ENCODE data around the gene PLEKHA8. TPM values are rescaled to one million over a fixed set of nuclear protein-coding genes. Genes with fewer than 3 reads are reported as not detected.

Gene PLEKHA8
- total RNA-seq, 1 donor from 2014 or later, result 4.8 TPM

DNA sequence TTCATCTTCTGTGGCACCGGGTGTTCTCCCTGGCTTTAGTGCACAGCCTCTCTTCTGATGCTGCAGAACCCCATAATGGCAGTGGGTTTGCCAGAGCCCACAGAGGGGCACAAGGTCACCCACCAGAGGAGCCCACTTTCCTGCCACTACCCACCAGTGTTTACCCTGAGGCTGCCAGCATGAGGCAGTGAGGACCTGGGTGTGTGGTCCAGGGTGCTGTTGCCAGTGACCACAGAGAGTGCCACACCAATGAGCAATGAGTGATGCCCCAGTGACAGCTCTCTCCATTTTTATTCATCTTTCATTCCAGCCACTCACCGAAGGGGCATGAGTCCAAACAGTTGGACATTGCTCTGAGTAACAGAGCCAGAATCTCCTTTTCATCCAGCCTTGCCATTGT is 141.4 kb downstream of the PLEKHA8 start:
- Histone ChIP-seq H3K36me3 (peaks cover 0 to 6% of the 10 kb centered on the region in 2 donors), H3K4me3 (no peak overlapping the region), H3K4me1 (peaks cover 19 to 36% of the 10 kb centered on the region in 2 donors), H3K27me3 (no peaks in the 10 kb centered on the region), H3K9me3 (no peaks in the 10 kb centered on the region), H3K27ac (peak overlapping the region; percentile 22 to 86)
- intact Hi-C loops (cut with DNase I), result loop anchor here (10.0 kb wide), 1 partner anchor 395 kb away; no protein-coding TSS in a partner anchor
- DNase-seq (ENCODE audit: low spot score in 2 of 2), result no peak
- TF ChIP-seq, protein P1, sequence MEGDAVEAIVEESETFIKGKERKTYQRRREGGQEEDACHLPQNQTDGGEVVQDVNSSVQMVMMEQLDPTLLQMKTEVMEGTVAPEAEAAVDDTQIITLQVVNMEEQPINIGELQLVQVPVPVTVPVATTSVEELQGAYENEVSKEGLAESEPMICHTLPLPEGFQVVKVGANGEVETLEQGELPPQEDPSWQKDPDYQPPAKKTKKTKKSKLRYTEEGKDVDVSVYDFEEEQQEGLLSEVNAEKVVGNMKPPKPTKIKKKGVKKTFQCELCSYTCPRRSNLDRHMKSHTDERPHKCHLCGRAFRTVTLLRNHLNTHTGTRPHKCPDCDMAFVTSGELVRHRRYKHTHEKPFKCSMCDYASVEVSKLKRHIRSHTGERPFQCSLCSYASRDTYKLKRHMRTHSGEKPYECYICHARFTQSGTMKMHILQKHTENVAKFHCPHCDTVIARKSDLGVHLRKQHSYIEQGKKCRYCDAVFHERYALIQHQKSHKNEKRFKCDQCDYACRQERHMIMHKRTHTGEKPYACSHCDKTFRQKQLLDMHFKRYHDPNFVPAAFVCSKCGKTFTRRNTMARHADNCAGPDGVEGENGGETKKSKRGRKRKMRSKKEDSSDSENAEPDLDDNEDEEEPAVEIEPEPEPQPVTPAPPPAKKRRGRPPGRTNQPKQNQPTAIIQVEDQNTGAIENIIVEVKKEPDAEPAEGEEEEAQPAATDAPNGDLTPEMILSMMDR (IDR thresholded peaks at IDR 0.05), result no peak

DNA sequence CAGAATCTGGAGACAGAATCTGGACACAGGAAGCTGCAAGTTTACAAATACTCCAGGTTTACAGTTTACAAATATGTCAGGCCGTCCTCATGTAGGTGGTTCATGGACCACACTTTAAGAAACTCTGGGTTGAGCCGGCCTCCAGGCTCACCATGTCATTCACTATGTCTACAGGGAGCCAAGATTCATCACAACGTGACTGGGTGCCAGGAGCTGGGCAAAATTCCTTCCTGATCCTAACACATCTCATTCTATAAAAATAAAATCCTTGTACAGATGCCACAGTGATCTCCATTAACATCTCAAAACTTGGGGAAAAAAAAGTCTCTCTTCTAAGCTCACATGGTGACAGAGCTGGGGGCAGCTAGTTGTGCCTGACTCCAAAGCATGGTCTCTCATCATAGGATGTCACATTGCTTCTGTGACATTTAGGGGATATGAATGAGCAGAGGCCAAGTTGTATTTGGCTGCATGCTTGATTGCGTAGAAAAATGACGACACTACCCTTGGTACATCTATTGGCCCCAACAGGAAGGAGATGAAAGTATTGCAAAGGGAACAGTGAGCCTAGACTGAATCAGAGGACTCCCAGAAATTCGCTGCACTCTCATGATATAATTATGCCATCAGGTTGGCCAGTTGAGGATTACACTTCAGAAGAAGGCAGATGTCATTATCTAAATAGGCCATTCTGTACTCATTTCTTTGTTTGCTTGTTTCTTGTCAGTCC is 142.4 kb downstream of the PLEKHA8 start:
- Histone ChIP-seq H3K27ac (peak overlapping the region; percentile 66 to 86), H3K4me1 (peaks cover 28 to 46% of the 10 kb centered on the region in 2 donors), H3K9me3 (no peaks in the 10 kb centered on the region), H3K36me3 (peaks cover 0 to 6% of the 10 kb centered on the region in 2 donors), H3K27me3 (no peaks in the 10 kb centered on the region), H3K4me3 (no peak overlapping the region)
- TF ChIP-seq, protein P1 (IDR thresholded peaks at IDR 0.05), result no peak
- DNase-seq (ENCODE audit: low spot score in 2 of 2), result no peak
- intact Hi-C loops (cut with DNase I), result loop anchor here (5.0 kb wide), 1 partner anchor 307 kb away; the partner anchor contains the start of gene NOD1

DNA sequence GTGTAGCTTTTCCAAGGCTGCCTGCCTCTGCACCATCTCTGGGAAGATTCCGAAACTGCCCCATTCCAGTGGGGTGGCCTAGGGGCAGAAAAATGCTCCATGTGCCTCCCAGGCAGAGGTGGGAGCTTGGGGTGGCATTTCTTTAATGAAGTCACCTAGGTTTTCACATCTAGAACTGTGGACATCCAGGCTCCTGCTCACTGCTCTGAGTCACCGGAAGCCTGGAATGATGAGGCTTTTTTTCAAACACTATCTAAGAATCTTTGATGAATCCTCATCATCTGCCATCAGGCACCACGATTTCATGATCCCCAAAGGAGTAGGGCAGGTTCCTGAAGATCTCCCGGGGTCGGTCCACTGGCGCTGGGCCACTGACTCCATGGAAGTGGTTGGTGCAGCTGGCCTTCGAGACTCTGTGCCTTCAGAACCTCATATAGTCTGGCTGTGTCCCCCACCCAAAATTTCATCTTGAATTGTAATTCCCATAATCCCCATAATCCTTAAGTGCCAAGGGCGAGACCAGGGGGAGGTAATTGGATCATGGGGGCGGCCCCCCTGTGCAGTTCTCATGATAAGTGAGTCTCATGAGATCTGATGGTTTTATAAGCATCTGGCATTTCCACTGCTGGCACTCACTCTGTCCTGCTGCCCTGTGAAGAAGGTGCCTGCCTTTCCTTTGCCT is 143.7 kb downstream of the PLEKHA8 start:
- TF ChIP-seq, protein P1 (IDR thresholded peaks at IDR 0.05), result no peak
- H3K27ac ChIP-seq, result peak overlapping the region; percentile 66 to 86
- no peak for DNase-seq (ENCODE audit: low spot score in 2 of 2)
- H3K9me3 ChIP-seq, result no peaks in the 10 kb centered on the region
- no peaks in the 10 kb centered on the region for H3K27me3 ChIP-seq
- peaks cover 28 to 56% of the 10 kb centered on the region in 2 donors for H3K4me1 ChIP-seq
- H3K4me3 ChIP-seq, result no peak overlapping the region
- intact Hi-C loops (cut with DNase I), result loop anchor here (2.0 to 5.0 kb wide), 4 partner anchors 29 to 305 kb away; partner anchors contain the start of genes MTURN, NOD1 and ZNRF2
- peaks cover 0 to 6% of the 10 kb centered on the region in 2 donors for H3K36me3 ChIP-seq

DNA sequence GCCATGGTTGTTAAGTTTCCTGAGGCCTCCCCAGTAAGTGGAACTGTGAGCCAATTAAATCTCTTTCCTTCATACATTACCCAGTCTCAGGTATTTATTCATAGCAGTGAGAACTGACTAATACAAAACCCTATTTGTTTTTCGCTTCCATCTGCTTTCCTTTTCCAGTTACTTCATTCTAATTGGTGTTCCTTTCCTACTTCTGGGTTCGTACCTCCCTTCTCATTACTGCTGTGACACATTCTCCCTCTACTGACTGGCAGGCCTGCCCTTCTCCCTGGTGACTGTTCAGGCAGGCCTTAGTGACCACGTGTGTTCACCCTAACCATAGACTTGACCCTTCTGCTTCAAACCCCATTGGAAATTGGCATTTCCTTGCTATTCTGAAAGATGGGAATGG is 144.2 kb downstream of the PLEKHA8 start:
- no peaks in the 10 kb centered on the region for H3K27me3 ChIP-seq
- intact Hi-C loops (cut with DNase I), result loop anchor here (2.0 to 5.0 kb wide), 4 partner anchors 30 to 305 kb away; partner anchors contain the start of genes MTURN, NOD1 and ZNRF2
- TF ChIP-seq, protein P1 (IDR thresholded peaks at IDR 0.05), result no peak
- no peaks in the 10 kb centered on the region for H3K9me3 ChIP-seq
- peaks cover 0 to 6% of the 10 kb centered on the region in 2 donors for H3K36me3 ChIP-seq
- H3K4me3 ChIP-seq, result no peak overlapping the region
- H3K4me1 ChIP-seq, result peaks cover 28 to 60% of the 10 kb centered on the region in 2 donors
- no peak for DNase-seq (ENCODE audit: low spot score in 2 of 2)
- H3K27ac ChIP-seq, result peak overlapping the region; percentile 66 to 86

DNA sequence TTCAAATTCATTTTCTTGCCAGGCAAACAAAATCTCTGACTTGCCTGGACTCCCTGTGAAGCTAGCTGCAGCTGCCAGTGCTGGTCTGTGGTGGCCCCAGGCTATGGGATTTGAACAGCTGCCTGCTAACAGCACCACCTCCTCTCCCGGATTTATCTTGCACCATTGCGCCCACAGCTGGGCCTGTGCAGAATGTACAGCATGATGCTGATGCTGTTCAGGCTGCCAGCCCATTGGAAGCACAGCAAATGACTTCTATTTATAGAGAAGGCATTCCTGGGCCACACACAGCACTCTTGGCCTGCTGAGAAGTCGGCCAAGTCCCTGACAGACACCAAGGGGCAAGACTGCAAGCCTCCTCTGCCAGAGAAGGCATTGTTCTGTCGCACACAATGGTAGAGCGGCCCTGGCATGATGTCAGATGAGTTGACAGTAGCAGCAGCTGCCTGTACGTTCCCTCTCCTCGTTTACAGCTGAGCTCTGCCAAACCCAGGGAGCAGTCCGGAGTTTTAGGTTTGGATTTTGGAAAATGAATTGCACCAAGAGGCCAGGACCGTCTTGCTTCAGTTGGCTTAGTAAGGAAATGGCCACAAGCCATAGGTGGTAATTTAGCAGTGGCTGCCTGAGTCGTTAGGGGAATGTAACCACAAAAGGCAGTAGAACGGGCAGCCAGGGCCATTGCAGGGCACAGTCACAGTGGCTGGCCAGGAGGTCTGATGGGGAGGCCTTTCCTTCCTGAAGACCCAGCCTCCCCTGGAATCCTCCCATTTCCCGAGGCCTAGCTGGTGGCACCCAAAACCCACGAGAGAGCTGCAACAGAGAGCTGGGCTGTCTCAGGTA is 145.1 kb downstream of the PLEKHA8 start:
- Histone ChIP-seq H3K27me3 (no peaks in the 10 kb centered on the region), H3K9me3 (no peaks in the 10 kb centered on the region), H3K4me1 (peaks cover 32 to 69% of the 10 kb centered on the region in 2 donors), H3K36me3 (no peaks in the 10 kb centered on the region), H3K27ac (peak overlapping the region; percentile 66 to 86), H3K4me3 (peak overlapping the region in 1 of 2 donors; percentile 34)
- peak; percentile 40 to 90 for DNase-seq (ENCODE audit: low spot score in 2 of 2)
- TF ChIP-seq, protein P1 (IDR thresholded peaks at IDR 0.05), result peak in 1 of 3 experiments; percentile 35
- intact Hi-C loops (cut with DNase I), result loop anchor here (1.0 to 5.0 kb wide), 5 partner anchors 30 to 304 kb away; partner anchors contain the start of genes MTURN, NOD1, PLEKHA8 and ZNRF2
